ENCODE measurements around the gene CCNL2.

GRCh38 chr1:1342584-1343115, 56.5 kb downstream of the CCNL2 start:
- TF ChIP-seq EZH2 (IDR thresholded peaks at IDR 0.05; ENCODE audit: low read length, missing control alignments), result no peak
- no peak for TF ChIP-seq CTCF (conservative IDR thresholded peaks at IDR 0.05 in 1 of 2, IDR thresholded peaks at IDR 0.05 in 1 of 2; ENCODE audit: low read depth in 1 of 2, low read length in 2 of 2)

Data from fibroblast of lung (primary cell).